K562 (cell line): ENCODE data around the gene LGI4. TPM values are rescaled to one million over a fixed set of nuclear protein-coding genes. Genes with fewer than 3 reads are reported as not detected.

Experiments used
- ARID1B ChIP-seq: fragments of 450-650 bp; IDR thresholded peaks from 2 replicates; pipeline ENCODE4 v1.6.1; 2016; ENCODE audit warnings: antibody characterized with exemption, mild to moderate bottlenecking, inconsistent platforms
- CAMTA2 ChIP-seq: fragments of 250-450 bp; sonication (Bioruptor Pico); conservative IDR thresholded peaks from 2 replicates; pipeline ENCODE4 v1.5.1; 2022
- CREB5 ChIP-seq: fragments of 250-450 bp; sonication (Bioruptor Pico); IDR thresholded peaks from 2 replicates; pipeline ENCODE4 v1.5.0; 2020; ENCODE audit warnings: mild to moderate bottlenecking
- FOXM1 ChIP-seq, 2 experiments: fragments of 450-650 bp in 1 of 2; sonication (generic) in 1 of 2; formaldehyde crosslinking in 1 of 2; IDR thresholded peaks; 2 replicates each; pipeline versions ENCODE4 v1.6.1 to v1.9.0; 2017 to 2022; ENCODE audit warnings: low read depth in 2 of 2, mild to moderate bottlenecking in 2 of 2, missing genetic modification reagents in 1 of 2, moderate library complexity in 1 of 2
- FOXP4 ChIP-seq: sonication (generic); formaldehyde crosslinking; IDR thresholded peaks from 2 replicates; pipeline ENCODE4 v1.8.0; 2022; ENCODE audit warnings: mild to moderate bottlenecking, missing genetic modification reagents, borderline replicate concordance
- GATAD2B ChIP-seq: fragments of 450-650 bp; IDR thresholded peaks from 2 replicates; pipeline ENCODE4 v1.6.1; 2017; ENCODE audit warnings: mild to moderate bottlenecking, borderline replicate concordance
- HES1 ChIP-seq: fragments of 450-650 bp; IDR thresholded peaks from 2 replicates; pipeline ENCODE4 v1.6.1; 2016; ENCODE audit warnings: low read depth, mild to moderate bottlenecking, moderate library complexity
- IRF2 ChIP-seq: sonication (generic); formaldehyde crosslinking; IDR thresholded peaks from 2 replicates; pipeline ENCODE4 v1.8.1; 2022; ENCODE audit warnings: mild to moderate bottlenecking, missing genetic modification reagents
- MTA3 ChIP-seq: fragments of 450-650 bp; formaldehyde crosslinking; IDR thresholded peaks from 2 replicates; pipeline ENCODE4 v1.6.1; 2017; ENCODE audit warnings: mild to moderate bottlenecking, borderline replicate concordance
- PHF20 ChIP-seq: fragments of 450-650 bp; IDR thresholded peaks from 2 replicates; pipeline ENCODE4 v1.6.1; 2018; ENCODE audit not compliant: partially characterized antibody
- PYGO2 ChIP-seq: fragments of 450-650 bp; IDR thresholded peaks from 2 replicates; pipeline ENCODE4 v1.6.1; 2016; ENCODE audit warnings: mild to moderate bottlenecking, missing genetic modification characterization, moderate library complexity, missing compliant biosample characterization
- RBM15 ChIP-seq: fragments of 200-400 bp; formaldehyde crosslinking; IDR thresholded peaks from 2 replicates; pipeline ENCODE4 v1.6.1; 2018; ENCODE audit warnings: mild to moderate bottlenecking, low read length, moderate library complexity; ENCODE audit not compliant: insufficient read depth
- STAT5A ChIP-seq: IDR thresholded peaks from 2 replicates; pipeline ENCODE4 v1.6.1; 2012; ENCODE audit warnings: low read length, inconsistent platforms, borderline replicate concordance
- TFAM ChIP-seq: fragments of 250-450 bp; sonication (Bioruptor Pico); conservative IDR thresholded peaks from 2 replicates; pipeline ENCODE4 v1.5.0; 2021; ENCODE audit warnings: mild to moderate bottlenecking, moderate library complexity
- ZBTB49 ChIP-seq: sonication (generic); formaldehyde crosslinking; IDR thresholded peaks from 2 replicates; pipeline ENCODE4 v1.8.0; 2022; ENCODE audit warnings: missing genetic modification reagents, mild to moderate bottlenecking, borderline replicate concordance
- ZNF395 ChIP-seq: fragments of 200-800 bp; sonication (Bioruptor generic); IDR thresholded peaks from 2 replicates; pipeline ENCODE4 v1.6.1; 2017; ENCODE audit warnings: missing genetic modification characterization, missing compliant biosample characterization
- polyA plus RNA-seq, 8 experiments: library from polyadenylated mRNA; depleted of rRNA in 4 of 8; stranded (reverse) in 5 of 8; unstranded in 3 of 8; fragments of >200 nt; fragmentation: Nextera tagmentation in 2 of 8; fragmentation: Illumina TruSeq in 1 of 8; extraction: Ambion mirVana in 2 of 8; extraction: Trizol in 1 of 8; gene quantifications; 2 replicates each; pipeline versions ENCODE4 v1.2.1 to v1.2.3, GENCODE V29; 2011 to 2014; ENCODE audit warnings: inconsistent platforms in 1 of 8, missing spikeins in 1 of 8
- total RNA-seq, 7 experiments: library from RNA; depleted of rRNA in 6 of 7; stranded (reverse); fragments of >200 nt in 6 of 7; fragmentation: Illumina TruSeq in 2 of 7; extraction: Trizol in 2 of 7; gene quantifications; 2 replicates each; pipeline versions ENCODE4 v1.2.1 to v1.2.3, GENCODE V29; 2011 to 2021; ENCODE audit warnings: low replicate concordance in 1 of 7

LGI4 gene
- total and polyA plus RNA-seq, 9 of the 15 experiments (the other 6 are each of a cell fraction or from before 2014, with no cell fraction given) = 0.14 to 0.30 (median 0.24) TPM; not detected in 4

GRCh38 chr19:35166100-35167063, 31.5 kb upstream of the LGI4 start (continued):
- no peak for TF ChIP-seq HES1
- no peak for TF ChIP-seq PYGO2
- TF ChIP-seq IRF2 (CRISPR knock-in tag) = no peak
- no peak for TF ChIP-seq CAMTA2 (CRISPR knock-in tag)
- TF ChIP-seq STAT5A = peak; percentile 63
- TF ChIP-seq TFAM = no peak
- TF ChIP-seq MTA3 = peak; percentile 48
- TF ChIP-seq ARID1B = peak; percentile 79
- 0 out of 2 replicates have a peak, but pooled peaks have one; percentile 28 for TF ChIP-seq GATAD2B
- no peak for TF ChIP-seq ZBTB49
- TF ChIP-seq CREB5 (CRISPR knock-in tag) = no peak
- TF ChIP-seq PHF20 = no peak
- no peak for TF ChIP-seq FOXP4 (CRISPR knock-in tag)
- TF ChIP-seq RBM15 = no peak
- TF ChIP-seq FOXM1 (IDR thresholded peaks at IDR 0.05; ENCODE audit: low read depth) = no peak
- no peak for TF ChIP-seq FOXM1 (CRISPR knock-in tag; IDR thresholded peaks at IDR 0.05; ENCODE audit: low read depth)
- TF ChIP-seq ZNF395 (CRISPR knock-in tag) = no peak
